ENCODE data around the gene RFC3.

RFC3 gene

DNA sequence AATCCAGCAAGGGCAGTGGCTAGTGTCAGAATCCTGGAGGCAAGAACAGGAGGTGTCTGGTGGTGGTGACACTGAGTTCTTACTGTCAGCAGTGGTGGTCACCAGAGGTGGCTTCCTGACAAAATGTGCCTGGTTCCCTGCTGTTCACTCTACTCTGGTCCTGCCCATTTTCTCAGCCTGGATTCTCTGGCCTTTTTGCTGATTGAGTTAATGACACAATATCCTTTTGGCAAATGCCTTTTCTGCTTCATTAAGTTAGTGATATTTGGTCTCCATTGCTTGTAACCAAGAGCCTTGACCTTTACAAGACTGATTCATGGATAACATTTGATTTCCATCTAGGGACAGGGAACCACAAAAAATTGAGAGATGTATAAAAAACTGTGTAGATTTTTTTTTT, 51.1 kb downstream of the RFC3 start:
- no peak for DNase-seq

DNA sequence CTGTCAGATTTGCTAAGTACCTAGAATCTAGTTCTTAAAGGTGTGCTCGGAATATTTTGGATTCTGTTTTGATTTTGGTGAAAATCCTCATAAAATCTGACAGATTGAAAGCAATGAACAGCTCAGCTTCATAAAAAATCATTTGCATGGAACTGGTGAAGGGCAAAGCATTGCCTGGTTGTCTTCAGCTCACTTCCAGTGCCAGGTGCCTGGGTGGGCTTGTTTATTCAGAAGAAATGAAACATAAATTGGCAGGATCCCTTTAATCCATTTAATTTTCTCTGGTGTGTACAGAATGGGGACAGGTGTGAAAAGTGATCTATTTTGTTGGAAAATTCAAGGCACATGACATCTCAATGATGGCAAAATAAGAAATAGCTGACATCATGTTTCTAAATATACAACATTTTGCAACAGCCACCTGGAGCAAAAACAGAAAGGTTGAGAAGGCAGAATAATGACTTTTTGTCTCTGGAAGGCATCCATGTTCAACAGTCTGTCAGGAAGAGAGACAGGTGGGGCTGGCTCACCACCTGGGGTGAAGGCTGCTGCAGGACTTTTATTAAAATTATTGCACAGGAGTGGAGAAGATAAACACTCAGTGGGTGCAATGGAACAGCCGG, 52.2 kb downstream of the RFC3 start:
- no peak for DNase-seq

DNA sequence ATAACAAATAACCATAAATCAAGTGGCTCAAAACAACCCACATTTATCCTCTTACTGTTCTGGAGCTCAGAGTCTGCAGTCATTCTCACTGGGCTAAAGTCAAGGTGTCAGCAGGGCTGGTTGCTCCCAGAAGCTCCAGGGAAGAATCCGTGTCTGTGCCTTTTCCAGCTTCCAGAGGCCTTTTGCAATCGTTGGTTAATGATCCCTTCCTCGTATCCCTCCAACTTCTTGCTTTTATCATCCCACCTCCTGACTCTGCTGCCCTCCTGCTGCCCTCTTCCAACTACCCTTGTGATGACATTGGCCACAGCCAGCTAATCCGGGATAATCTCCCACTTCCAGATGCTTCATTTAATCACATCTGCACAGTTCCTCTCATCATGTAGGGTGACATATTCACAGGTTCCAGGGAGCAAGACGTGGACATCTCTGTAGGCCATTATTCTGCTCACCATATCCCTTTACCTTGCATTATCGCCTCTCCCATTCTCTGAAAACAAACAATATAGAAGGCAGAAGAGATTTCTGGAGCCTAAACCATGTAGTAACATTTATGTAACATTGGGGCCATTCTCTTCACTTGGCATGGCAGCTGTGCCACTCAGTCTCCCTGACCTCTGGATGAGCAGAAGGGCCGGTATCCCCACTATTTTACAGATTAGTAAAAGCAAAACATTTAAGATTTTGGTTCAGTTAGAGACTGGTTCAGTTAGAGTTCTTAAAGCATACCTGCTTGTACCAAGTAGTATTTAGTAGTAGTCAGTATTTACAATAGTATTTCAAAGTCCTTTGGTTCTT, 53.5 kb downstream of the RFC3 start:
- DNase-seq = no peak

DNA sequence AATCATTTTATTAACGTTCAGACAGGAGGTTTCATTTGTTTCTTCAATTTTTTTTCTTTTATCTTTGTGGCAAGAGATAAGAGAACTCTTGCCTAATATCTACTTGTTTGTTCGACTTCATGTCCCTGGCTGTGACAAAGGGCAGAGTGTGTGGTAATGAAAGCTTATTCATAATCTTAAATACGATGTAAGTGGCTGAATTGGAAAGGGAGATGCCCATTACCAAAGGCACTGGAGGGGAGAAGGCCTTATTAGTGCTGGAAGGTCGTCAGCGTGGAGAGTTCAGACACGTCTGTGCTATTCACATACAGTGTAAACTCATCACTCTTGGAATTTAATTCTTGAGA, 54.0 kb downstream of the RFC3 start:
- no peak for DNase-seq

DNA sequence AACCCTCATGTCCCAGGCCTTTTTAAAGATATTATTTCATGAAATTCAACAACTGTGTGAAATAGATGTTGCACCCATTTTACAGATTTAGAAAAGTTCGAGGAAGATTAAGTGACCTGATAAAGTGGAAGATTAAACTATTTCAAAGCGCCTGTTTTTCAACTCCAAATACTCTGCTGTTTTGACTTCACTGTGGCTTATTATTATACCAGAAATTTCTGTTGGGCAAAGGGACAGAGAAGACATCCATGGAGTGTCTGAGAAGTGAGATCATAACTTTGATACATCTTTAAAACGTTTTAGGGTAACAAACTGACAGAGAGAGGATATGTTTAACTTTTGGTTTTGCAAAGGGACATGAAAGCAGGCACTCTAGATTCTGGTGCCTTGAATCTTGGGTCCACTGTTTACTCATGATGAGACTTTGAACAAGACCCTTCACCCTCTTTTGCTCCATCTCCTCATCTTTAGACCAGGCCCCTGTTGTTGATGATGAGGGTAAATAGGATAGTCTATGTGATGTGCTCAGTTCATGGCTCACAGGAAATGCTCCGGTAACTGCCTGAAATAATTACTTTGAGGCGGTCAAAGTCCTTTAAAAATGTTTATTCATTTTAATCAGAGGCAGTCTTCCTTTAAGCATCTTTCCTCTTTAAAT, 55.4 kb downstream of the RFC3 start:
- DNase-seq = no peak

DNA sequence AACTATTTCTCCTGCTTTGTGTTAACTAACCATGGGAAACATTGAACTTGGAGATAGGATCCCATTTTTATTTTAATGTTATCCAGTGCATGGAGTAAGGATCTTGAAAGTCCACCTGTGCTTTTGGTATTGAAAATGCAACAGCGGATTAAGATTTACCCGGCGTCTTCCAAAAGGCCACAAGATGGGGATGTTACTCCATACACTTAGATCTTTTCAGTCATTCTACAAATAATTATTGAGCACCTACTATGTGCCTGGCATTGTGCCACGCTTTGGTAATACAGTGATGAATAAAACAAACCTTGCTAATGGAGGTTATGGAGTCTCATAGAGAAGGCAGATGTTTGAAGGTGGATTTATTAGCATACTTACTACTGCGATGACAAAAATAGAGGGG, 56.9 kb downstream of the RFC3 start:
- no peak for DNase-seq

DNA sequence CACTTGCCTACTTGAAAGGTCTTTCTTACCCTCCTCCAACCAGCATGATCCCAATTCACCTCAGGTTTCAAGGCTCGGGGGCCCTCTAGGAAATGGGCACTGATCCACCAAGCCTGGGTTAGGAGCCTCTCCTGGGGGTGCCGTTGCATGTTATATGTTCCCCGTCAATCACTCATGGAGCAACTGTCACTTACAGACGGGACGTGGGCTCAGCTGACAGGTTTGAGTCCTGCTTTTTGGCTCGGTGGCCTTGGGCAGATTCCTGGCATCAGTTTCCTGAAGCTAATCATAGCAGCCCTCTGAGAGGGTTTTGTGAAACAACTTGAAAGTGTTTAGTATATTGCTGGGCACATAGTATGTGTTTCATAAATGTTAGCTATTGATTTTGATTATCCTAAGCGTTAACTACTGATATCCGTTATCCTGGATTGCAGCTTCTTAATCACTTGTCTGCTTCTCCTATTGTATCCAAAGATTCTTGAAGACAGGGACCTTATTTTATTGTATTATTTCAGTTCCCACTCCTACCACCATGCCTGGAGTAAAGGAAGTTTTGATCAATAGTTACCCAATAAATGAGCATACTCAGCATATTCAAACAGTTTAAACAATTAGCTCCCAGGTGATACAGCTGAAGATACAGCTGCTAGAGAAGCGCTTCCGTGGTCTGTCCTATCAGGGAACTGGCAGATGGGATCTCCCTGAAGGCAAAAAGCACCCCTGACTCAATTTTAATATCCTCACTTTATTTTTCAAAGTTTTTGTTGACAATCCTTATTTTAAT, 57.9 kb downstream of the RFC3 start:
- no peak for DNase-seq

DNA sequence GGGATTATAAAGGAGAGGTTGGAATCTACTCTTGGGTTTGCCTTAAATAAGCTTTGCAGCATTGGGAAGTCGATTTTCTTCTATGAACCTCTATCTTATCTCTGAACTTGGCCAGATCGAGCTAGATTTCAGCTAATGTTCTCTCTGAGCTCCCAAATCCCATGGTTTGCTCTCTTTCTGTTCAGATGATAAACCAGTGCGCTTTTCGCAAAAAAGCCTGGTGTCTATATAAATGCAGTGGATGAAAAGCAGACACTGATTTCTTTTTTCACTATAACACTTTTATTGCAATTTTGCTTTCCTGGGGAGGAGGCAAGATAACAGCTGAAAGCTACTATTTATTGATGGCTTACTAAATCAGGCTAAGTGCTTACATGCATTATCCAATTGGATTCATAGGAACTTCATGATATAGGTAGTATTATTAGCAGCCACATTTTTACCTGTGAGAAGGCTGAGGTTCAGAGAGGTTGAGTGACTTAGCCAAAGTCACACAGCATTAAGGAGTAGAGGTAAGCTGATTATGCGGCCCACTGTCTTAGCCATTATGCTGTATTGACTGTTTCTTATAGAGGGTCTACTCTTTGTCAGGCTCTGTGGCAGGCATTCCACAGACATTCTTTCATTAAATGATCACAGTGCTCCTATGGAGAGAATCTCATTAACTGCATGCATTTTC, 58.9 kb downstream of the RFC3 start:
- no peak for DNase-seq

DNA sequence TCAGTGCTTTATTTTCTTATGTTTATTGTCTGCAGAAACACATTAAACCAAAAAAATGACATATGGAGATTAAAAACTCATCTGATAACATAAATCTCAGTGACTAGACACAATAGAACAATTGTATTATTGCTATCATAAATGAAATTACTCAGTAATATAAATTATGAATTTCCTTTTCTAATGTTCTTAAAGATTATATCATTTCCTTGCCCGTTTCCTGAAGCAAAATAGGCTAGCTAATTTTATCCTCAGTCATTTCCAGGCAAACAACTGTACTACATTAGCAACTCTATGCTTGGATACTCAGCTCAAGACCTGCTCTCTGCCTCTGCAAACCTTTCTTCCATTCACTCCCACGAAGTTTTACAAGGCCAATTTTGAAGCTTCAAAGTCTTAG, 61.2 kb downstream of the RFC3 start:
- DNase-seq = no peak

DNA sequence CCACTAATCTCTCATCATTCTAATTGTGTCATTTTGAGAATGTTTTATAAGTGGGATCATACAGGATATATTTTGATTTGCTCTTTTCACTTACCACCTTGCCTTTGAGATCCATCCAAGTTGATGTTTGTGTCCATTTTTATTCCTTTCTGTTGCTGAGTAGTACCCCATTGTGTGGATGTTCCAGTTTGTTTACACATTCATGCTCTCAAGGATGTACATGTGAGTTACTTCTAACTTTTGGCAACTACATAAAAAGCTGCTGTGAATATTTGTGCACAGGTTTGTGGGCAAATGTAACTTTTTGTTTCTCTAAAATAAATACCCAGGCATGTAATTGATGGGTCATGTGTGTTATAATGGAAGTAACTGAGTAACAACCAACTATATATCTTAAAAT, 64.9 kb downstream of the RFC3 start:
- no peak for DNase-seq

DNA sequence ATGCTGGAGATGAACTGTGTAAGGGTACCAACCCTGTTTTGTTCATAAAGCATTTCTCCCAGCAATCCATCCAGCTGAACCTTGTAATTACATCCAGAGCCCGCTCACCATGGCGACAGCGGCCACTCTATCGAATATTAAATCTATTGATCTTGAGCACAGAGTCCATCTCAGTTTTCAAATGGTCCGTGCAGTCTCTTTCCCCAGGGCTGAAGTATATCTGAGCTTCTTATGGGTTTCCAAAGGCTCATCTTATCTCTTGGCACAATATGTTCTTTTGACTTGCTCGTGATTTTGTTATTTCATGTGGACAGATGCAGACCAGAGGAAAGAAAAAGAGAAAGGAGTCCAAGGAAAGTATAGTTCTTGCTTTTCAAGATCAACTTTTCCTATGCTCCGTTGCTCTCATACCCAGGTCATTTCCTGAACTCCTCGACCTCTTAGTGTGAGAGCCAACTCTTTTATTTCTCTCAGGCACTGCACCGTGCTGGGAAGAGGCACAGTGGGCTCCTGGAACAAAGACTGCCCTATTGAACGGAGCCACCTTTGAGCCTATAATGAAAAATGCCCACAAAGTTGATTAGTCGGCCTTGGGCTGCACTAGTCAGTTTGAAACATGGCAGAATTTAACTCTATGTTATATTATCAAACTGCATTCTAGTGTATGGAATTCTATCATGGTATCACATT, 66.7 kb downstream of the RFC3 start:
- no peak for DNase-seq
